MCF 10A (cell line): ENCODE data around the gene UGT3A1. TPM values are rescaled to one million over a fixed set of nuclear protein-coding genes. Genes with fewer than 3 reads are reported as not detected.
A peak's percentile ranks its signal among the peaks of the same experiment; 100 is the strongest.

Source experiments
- BruUV-seq: library from RNA; stranded (reverse); fragments of 400-500 nt; replicated peaks from 2 replicates; lab custom pipeline; 2021; lab: Mats Ljungman, UMichigan
- CTCF ChIA-PET: fragments of 300-600 bp; sonication (Branson Sonifier 250); formaldehyde crosslinking; extraction: SDS; loops from one replicate; lab custom pipeline; 2021; ENCODE audit warnings: antibody characterized with exemption, inconsistent platforms; lab: Yijun Ruan, JAX
- POLR2A ChIA-PET: fragments of 300-600, 350-650 bp; sonication (Branson Sonifier 250); formaldehyde crosslinking; extraction: SDS; loops from one replicate; lab custom pipeline; 2020; ENCODE audit warnings: antibody characterized with exemption, inconsistent platforms; lab: Yijun Ruan, JAX
- DNase-seq: peaks from one replicate; pipeline ENCODE4 v3.0.0-alpha.2; 2018; ENCODE audit not compliant: unreplicated experiment
- H3K27ac Mint-ChIP-seq: one replicate; pipeline ENCODE4 v1.8.0; 2022; ENCODE audit warnings: mild to moderate bottlenecking, low read depth, mixed read lengths; ENCODE audit not compliant: unreplicated experiment
- H3K27me3 Mint-ChIP-seq: one replicate; pipeline ENCODE4 v1.8.0; 2022; ENCODE audit warnings: mixed read lengths; ENCODE audit not compliant: insufficient read depth, unreplicated experiment
- H3K36me3 Mint-ChIP-seq: one replicate; pipeline ENCODE4 v1.8.0; 2022; ENCODE audit warnings: mild to moderate bottlenecking, moderate library complexity, mixed read lengths; ENCODE audit not compliant: insufficient read depth, unreplicated experiment
- H3K4me1 Mint-ChIP-seq: one replicate; pipeline ENCODE4 v1.8.0; 2022; ENCODE audit warnings: mixed read lengths; ENCODE audit not compliant: insufficient read depth, unreplicated experiment
- H3K4me3 Mint-ChIP-seq: one replicate; pipeline ENCODE4 v1.8.0; 2022; ENCODE audit warnings: mild to moderate bottlenecking, moderate library complexity, mixed read lengths; ENCODE audit not compliant: unreplicated experiment
- H3K9me3 Mint-ChIP-seq: one replicate; pipeline ENCODE4 v1.8.0; 2022; ENCODE audit warnings: mixed read lengths; ENCODE audit not compliant: unreplicated experiment
- CTCF ChIP-seq: fragments of 200-600 bp; IDR thresholded peaks from one replicate; pipeline ENCODE4 v1.8.0; 2022; ENCODE audit warnings: antibody characterized with exemption, mild to moderate bottlenecking; ENCODE audit not compliant: unreplicated experiment
- intact Hi-C: fragments of 100-400 bp; cut with micrococcal nuclease; formaldehyde crosslinking; loops from 2 replicates; pipeline ENCODE4 v1.14.1; 2022
- total RNA-seq: library from RNA; stranded (reverse); gene quantifications from 2 replicates; pipeline ENCODE4 v1.2.3, GENCODE V29; 2022

UGT3A1 gene
- total RNA-seq, 1 experiment from 2014 or later = not detected

GRCh38 chr5:35960328-35960727, 30.9 kb downstream of the UGT3A1 start:
- ChIA-PET CTCF (no interaction called here), POLR2A (no interaction called here)
- Mint-ChIP-seq H3K27ac (no peak overlapping the region), H3K27me3 (peaks cover 55% of the 10 kb centered on the region), H3K4me3 (no peak overlapping the region), H3K4me1 (peaks cover 6% of the 10 kb centered on the region), H3K36me3 (no peaks in the 10 kb centered on the region), H3K9me3 (no peaks in the 10 kb centered on the region)
- no peak for DNase-seq
- no TSS peak for BruUV-seq
- no peak for TF ChIP-seq CTCF
- intact Hi-C loops = no loop called here

DNA sequence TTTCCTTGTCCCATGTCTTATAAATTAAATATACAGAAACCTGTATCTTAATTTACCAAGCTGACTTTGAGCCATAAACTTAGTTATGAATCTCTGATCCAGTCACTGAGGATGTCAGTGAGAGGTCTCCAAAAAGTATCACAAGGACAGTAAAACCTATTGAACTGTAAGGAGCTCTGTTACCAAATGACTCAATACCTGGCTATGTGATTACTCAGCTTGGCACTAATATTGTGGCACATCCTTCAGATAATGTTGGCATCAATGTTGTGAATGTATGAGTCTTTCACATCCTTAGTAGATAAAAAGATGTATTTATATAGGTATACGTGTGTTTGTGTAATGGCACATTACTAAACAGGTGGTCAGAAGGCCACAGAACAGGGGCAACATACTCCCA, 34.8 kb downstream of the UGT3A1 start:
- no TSS peak for BruUV-seq
- Mint-ChIP-seq H3K4me1 (peaks cover 6% of the 10 kb centered on the region), H3K27me3 (peaks cover 81% of the 10 kb centered on the region), H3K36me3 (no peaks in the 10 kb centered on the region), H3K27ac (no peak overlapping the region), H3K9me3 (no peaks in the 10 kb centered on the region), H3K4me3 (no peak overlapping the region)
- DNase-seq = peak; percentile 28
- ChIA-PET CTCF (interaction anchor here (1.0 to 1.6 kb wide), 2 partner anchors 12 to 305 kb away, joined by 3 to 5 read pairs; no protein-coding TSS in a partner anchor), POLR2A (no interaction called here)
- intact Hi-C loops = no loop called here
- no peak for TF ChIP-seq CTCF

DNA sequence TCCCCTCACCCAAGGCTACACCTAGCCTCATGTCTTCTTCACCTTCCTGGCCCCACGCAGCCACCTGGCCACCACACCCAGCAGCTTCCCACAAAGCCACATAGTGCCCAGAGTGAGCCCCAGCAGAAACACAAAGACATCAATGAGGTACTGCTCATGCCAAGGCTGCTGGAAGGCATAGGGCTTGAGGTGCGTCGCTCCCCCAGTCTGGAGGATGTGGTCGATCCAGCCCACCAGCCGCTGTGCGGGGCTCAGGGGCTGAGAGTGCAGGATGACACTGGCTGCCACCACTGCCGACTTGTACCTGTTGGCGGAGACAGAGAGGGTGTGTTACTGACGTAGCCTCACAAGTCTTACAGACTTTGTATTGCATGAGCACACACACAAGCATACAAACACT, 37.0 kb downstream of the UGT3A1 start:
- intact Hi-C loops = no loop called here
- Mint-ChIP-seq H3K27me3 (peaks cover 82% of the 10 kb centered on the region), H3K27ac (no peak overlapping the region), H3K36me3 (no peaks in the 10 kb centered on the region), H3K4me1 (peaks cover 6% of the 10 kb centered on the region), H3K4me3 (no peak overlapping the region), H3K9me3 (no peaks in the 10 kb centered on the region)
- ChIA-PET POLR2A (no interaction called here), CTCF (no interaction called here)
- no peak for TF ChIP-seq CTCF
- BruUV-seq = no TSS peak
- no peak for DNase-seq

DNA sequence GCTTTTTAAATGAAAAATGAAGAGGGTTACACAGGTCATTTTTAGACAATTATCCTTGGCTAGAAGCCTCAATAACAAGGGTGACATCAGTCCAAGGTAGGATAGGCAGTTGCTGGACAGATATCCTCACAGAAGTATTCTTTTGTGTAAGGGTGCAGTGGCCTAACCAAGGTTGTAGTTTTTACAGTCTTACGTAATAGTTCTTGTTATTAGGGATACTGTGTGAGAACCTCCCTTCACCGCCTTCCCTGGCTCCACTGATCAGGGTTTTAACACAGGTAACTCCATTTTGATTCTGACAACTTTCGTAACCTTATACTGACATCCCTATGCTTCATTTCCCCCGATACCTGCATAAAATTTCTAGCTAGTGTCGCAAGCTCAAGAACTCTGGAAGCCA, 44.1 kb downstream of the UGT3A1 start:
- H3K27me3 Mint-ChIP-seq = peaks cover 67% of the 10 kb centered on the region
- intact Hi-C loops = no loop called here
- H3K4me1 Mint-ChIP-seq = no peaks in the 10 kb centered on the region
- H3K27ac Mint-ChIP-seq = no peak overlapping the region
- no peaks in the 10 kb centered on the region for H3K9me3 Mint-ChIP-seq
- no peak overlapping the region for H3K4me3 Mint-ChIP-seq
- no peak for DNase-seq
- no TSS peak for BruUV-seq
- no peak for TF ChIP-seq CTCF
- CTCF ChIA-PET = interaction anchor here (1.6 kb wide), 1 partner anchor 21 kb away, joined by 5 read pairs; no protein-coding TSS in a partner anchor
- POLR2A ChIA-PET = no interaction called here
- H3K36me3 Mint-ChIP-seq = no peaks in the 10 kb centered on the region
